ENCODE measurements around the gene SPEF2.

Gene SPEF2

GRCh38 chr5:35657877-35658276 is 40.2 kb downstream of the SPEF2 start:
- no peak overlapping the region for H3K18ac ChIP-seq (ENCODE audit: low read length)
- H2AK5ac ChIP-seq (ENCODE audit: low read length): no peak overlapping the region
- H2AFZ ChIP-seq (ENCODE audit: insufficient read depth, low read length, poor library complexity): no peak overlapping the region
- H3K9me3 ChIP-seq (ENCODE audit: insufficient read depth, low read depth, low read length): no peaks in the 10 kb centered on the region
- no peak overlapping the region for H3K14ac ChIP-seq (ENCODE audit: low read length)
- H4K8ac ChIP-seq (ENCODE audit: low read depth, low read length): no peak overlapping the region
- no peak overlapping the region for H2BK12ac ChIP-seq (ENCODE audit: low read length)
- H3K36me3 ChIP-seq (ENCODE audit: control insufficient read depth in 1 of 2, insufficient read depth in 2 of 2, low read length in 2 of 2): no peaks in the 10 kb centered on the region
- H4K12ac ChIP-seq (ENCODE audit: low read depth, low read length): no peak overlapping the region
- DNase-seq: no peak
- H3K9ac ChIP-seq (ENCODE audit: low read length): no peak overlapping the region
- no peak overlapping the region for H3K4me3 ChIP-seq (ENCODE audit: low read depth, low read length)
- no peak overlapping the region for H3K4me2 ChIP-seq (ENCODE audit: low read length)
- WGBS (ENCODE audit: extremely low coverage, insufficient coverage, insufficient read length): no CpG with 5 or more reads among the region's 2 CpGs
- no peak overlapping the region for H3K4ac ChIP-seq (ENCODE audit: low read depth, low read length)
- no peak overlapping the region for H3K27ac ChIP-seq (ENCODE audit: low read depth, low read length)
- peaks cover 0 to 2% of the 10 kb centered on the region in 2 experiments for H3K4me1 ChIP-seq (ENCODE audit: control insufficient read depth in 1 of 2, insufficient read depth in 2 of 2, low read length in 2 of 2)
- no peak overlapping the region for H2BK5ac ChIP-seq (ENCODE audit: low read depth, low read length, poor library complexity)
- H4K91ac ChIP-seq (ENCODE audit: low read depth, low read length): no peak overlapping the region
- no peak overlapping the region for H2BK120ac ChIP-seq (ENCODE audit: insufficient read depth, low read length, poor library complexity)
- no peak overlapping the region for H3K23ac ChIP-seq (ENCODE audit: low read length)
- H3K79me2 ChIP-seq (ENCODE audit: control insufficient read depth, insufficient read depth, low read length, poor library complexity): no peaks in the 10 kb centered on the region
- H3K27me3 ChIP-seq (ENCODE audit: insufficient read depth, low read length): no peaks in the 10 kb centered on the region
- H3K79me1 ChIP-seq (ENCODE audit: low read length): peaks cover 1% of the 10 kb centered on the region

GRCh38 chr5:35659556-35659955 is 41.9 kb downstream of the SPEF2 start:
- H3K27ac ChIP-seq (ENCODE audit: low read depth, low read length): no peak overlapping the region
- H3K18ac ChIP-seq (ENCODE audit: low read length): no peak overlapping the region
- no peak overlapping the region for H2BK5ac ChIP-seq (ENCODE audit: low read depth, low read length, poor library complexity)
- no peak overlapping the region for H2AFZ ChIP-seq (ENCODE audit: insufficient read depth, low read length, poor library complexity)
- H3K4ac ChIP-seq (ENCODE audit: low read depth, low read length): no peak overlapping the region
- no peak overlapping the region for H3K9ac ChIP-seq (ENCODE audit: low read length)
- no peaks in the 10 kb centered on the region for H3K36me3 ChIP-seq (ENCODE audit: control insufficient read depth in 1 of 2, insufficient read depth in 2 of 2, low read length in 2 of 2)
- peaks cover 0 to 2% of the 10 kb centered on the region in 2 experiments for H3K4me1 ChIP-seq (ENCODE audit: control insufficient read depth in 1 of 2, insufficient read depth in 2 of 2, low read length in 2 of 2)
- no peak overlapping the region for H3K4me3 ChIP-seq (ENCODE audit: low read depth, low read length)
- no peaks in the 10 kb centered on the region for H3K9me3 ChIP-seq (ENCODE audit: insufficient read depth, low read depth, low read length)
- H2AK5ac ChIP-seq (ENCODE audit: low read length): no peak overlapping the region
- H4K12ac ChIP-seq (ENCODE audit: low read depth, low read length): no peak overlapping the region
- no peak overlapping the region for H3K14ac ChIP-seq (ENCODE audit: low read length)
- H2BK120ac ChIP-seq (ENCODE audit: insufficient read depth, low read length, poor library complexity): no peak overlapping the region
- no peak overlapping the region for H2BK12ac ChIP-seq (ENCODE audit: low read length)
- DNase-seq: no peak
- H3K4me2 ChIP-seq (ENCODE audit: low read length): no peak overlapping the region
- H3K79me1 ChIP-seq (ENCODE audit: low read length): peaks cover 1% of the 10 kb centered on the region
- H4K8ac ChIP-seq (ENCODE audit: low read depth, low read length): no peak overlapping the region
- no peak overlapping the region for H3K23ac ChIP-seq (ENCODE audit: low read length)
- H4K91ac ChIP-seq (ENCODE audit: low read depth, low read length): no peak overlapping the region
- H3K27me3 ChIP-seq (ENCODE audit: insufficient read depth, low read length): no peaks in the 10 kb centered on the region
- no peaks in the 10 kb centered on the region for H3K79me2 ChIP-seq (ENCODE audit: control insufficient read depth, insufficient read depth, low read length, poor library complexity)

GRCh38 chr5:35660451-35660850 is 42.8 kb downstream of the SPEF2 start:
- H4K91ac ChIP-seq (ENCODE audit: low read depth, low read length): no peak overlapping the region
- H3K9me3 ChIP-seq (ENCODE audit: insufficient read depth, low read depth, low read length): no peaks in the 10 kb centered on the region
- H3K4ac ChIP-seq (ENCODE audit: low read depth, low read length): no peak overlapping the region
- H3K4me3 ChIP-seq (ENCODE audit: low read depth, low read length): no peak overlapping the region
- H3K18ac ChIP-seq (ENCODE audit: low read length): no peak overlapping the region
- no peak overlapping the region for H4K8ac ChIP-seq (ENCODE audit: low read depth, low read length)
- H2AK5ac ChIP-seq (ENCODE audit: low read length): no peak overlapping the region
- H3K4me2 ChIP-seq (ENCODE audit: low read length): no peak overlapping the region
- no CpG with 5 or more reads among the region's 1 CpG for WGBS (ENCODE audit: extremely low coverage, insufficient coverage, insufficient read length)
- H3K27me3 ChIP-seq (ENCODE audit: insufficient read depth, low read length): no peaks in the 10 kb centered on the region
- H3K9ac ChIP-seq (ENCODE audit: low read length): no peak overlapping the region
- peaks cover 0 to 2% of the 10 kb centered on the region in 2 experiments for H3K4me1 ChIP-seq (ENCODE audit: control insufficient read depth in 1 of 2, insufficient read depth in 2 of 2, low read length in 2 of 2)
- H2BK12ac ChIP-seq (ENCODE audit: low read length): no peak overlapping the region
- peak in 1 of 2 donors; percentile 72 for DNase-seq
- no peaks in the 10 kb centered on the region for H3K79me2 ChIP-seq (ENCODE audit: control insufficient read depth, insufficient read depth, low read length, poor library complexity)
- H3K23ac ChIP-seq (ENCODE audit: low read length): no peak overlapping the region
- H3K14ac ChIP-seq (ENCODE audit: low read length): no peak overlapping the region
- no peak overlapping the region for H2BK120ac ChIP-seq (ENCODE audit: insufficient read depth, low read length, poor library complexity)
- no peak overlapping the region for H4K12ac ChIP-seq (ENCODE audit: low read depth, low read length)
- no peak overlapping the region for H3K27ac ChIP-seq (ENCODE audit: low read depth, low read length)
- H2BK5ac ChIP-seq (ENCODE audit: low read depth, low read length, poor library complexity): no peak overlapping the region
- H3K79me1 ChIP-seq (ENCODE audit: low read length): peaks cover 1% of the 10 kb centered on the region
- H3K36me3 ChIP-seq (ENCODE audit: control insufficient read depth in 1 of 2, insufficient read depth in 2 of 2, low read length in 2 of 2): no peaks in the 10 kb centered on the region
- no peak overlapping the region for H2AFZ ChIP-seq (ENCODE audit: insufficient read depth, low read length, poor library complexity)

- Histone ChIP-seq H2AFZ (ENCODE audit: insufficient read depth, low read length, poor library complexity) (no peak overlapping the region), H3K4me3 (ENCODE audit: low read depth, low read length) (no peak overlapping the region)
These were observed 46.9 kb downstream of the SPEF2 start for GRCh38 chr5:35664584-35664983.

More at GRCh38 chr5:35664584-35664983, 46.9 kb downstream of the SPEF2 start:
- no peaks in the 10 kb centered on the region for H3K27me3 ChIP-seq (ENCODE audit: insufficient read depth, low read length)
- no peaks in the 10 kb centered on the region for H3K36me3 ChIP-seq (ENCODE audit: control insufficient read depth in 1 of 2, insufficient read depth in 2 of 2, low read length in 2 of 2)
- no peaks in the 10 kb centered on the region for H3K79me1 ChIP-seq (ENCODE audit: low read length)
- no peak overlapping the region for H4K8ac ChIP-seq (ENCODE audit: low read depth, low read length)
- H2BK5ac ChIP-seq (ENCODE audit: low read depth, low read length, poor library complexity): no peak overlapping the region
- no peak overlapping the region for H2AK5ac ChIP-seq (ENCODE audit: low read length)
- no peaks in the 10 kb centered on the region for H3K4me1 ChIP-seq (ENCODE audit: control insufficient read depth in 1 of 2, insufficient read depth in 2 of 2, low read length in 2 of 2)
- no peak overlapping the region for H3K27ac ChIP-seq (ENCODE audit: low read depth, low read length)
- no peak overlapping the region for H3K4ac ChIP-seq (ENCODE audit: low read depth, low read length)
- DNase-seq: no peak
- no peak overlapping the region for H2BK120ac ChIP-seq (ENCODE audit: insufficient read depth, low read length, poor library complexity)
- no peaks in the 10 kb centered on the region for H3K9me3 ChIP-seq (ENCODE audit: insufficient read depth, low read depth, low read length)
- no peak overlapping the region for H3K14ac ChIP-seq (ENCODE audit: low read length)
- no peak overlapping the region for H2BK12ac ChIP-seq (ENCODE audit: low read length)
- H3K23ac ChIP-seq (ENCODE audit: low read length): no peak overlapping the region
- H4K12ac ChIP-seq (ENCODE audit: low read depth, low read length): no peak overlapping the region
- no peak overlapping the region for H3K18ac ChIP-seq (ENCODE audit: low read length)
- no peak overlapping the region for H3K4me2 ChIP-seq (ENCODE audit: low read length)
- no peak overlapping the region for H4K91ac ChIP-seq (ENCODE audit: low read depth, low read length)
- WGBS (ENCODE audit: extremely low coverage, insufficient coverage, insufficient read length): no CpG with 5 or more reads among the region's 4 CpGs
- no peak overlapping the region for H3K9ac ChIP-seq (ENCODE audit: low read length)
- no peaks in the 10 kb centered on the region for H3K79me2 ChIP-seq (ENCODE audit: control insufficient read depth, insufficient read depth, low read length, poor library complexity)

All from trophoblast cell (in vitro differentiated cells and primary cell).